WTC11 (cell line): ENCODE results near the gene CCDC116. TPM values are rescaled to one million over a fixed set of nuclear protein-coding genes. Genes with fewer than 3 reads are reported as not detected.

ENCODE experiments used
- ATAC-seq: fragments of 200-7000 bp; cut with Tn5 transposase; 2 replicates; pipeline ENCODE4 v1.10.0; 2021; ENCODE audit warnings: mild to moderate bottlenecking, moderate library complexity
- CTCF ChIA-PET: fragments of 300-600 bp; sonication (Branson Sonifier 250); formaldehyde crosslinking; loops from one replicate; lab custom pipeline; 2021; ENCODE audit warnings: antibody characterized with exemption; lab: Charles Lee
- POLR2A ChIA-PET: fragments of 350-600 bp; sonication (Branson Sonifier 250); formaldehyde crosslinking; loops from one replicate; lab custom pipeline; 2021; ENCODE audit warnings: antibody characterized with exemption; lab: Charles Lee
- DNase-seq: peaks from one replicate; pipeline ENCODE4 v3.0.0; 2021; ENCODE audit warnings: low spot score
- H3K27ac Mint-ChIP-seq: 2 replicates; pipeline ENCODE4 v1.8.0; 2021; ENCODE audit warnings: mixed read lengths
- H3K27me3 Mint-ChIP-seq: 2 replicates; pipeline ENCODE4 v1.8.0; 2021; ENCODE audit warnings: low read depth, mild to moderate bottlenecking, moderate library complexity, mixed read lengths
- H3K36me3 Mint-ChIP-seq: 2 replicates; pipeline ENCODE4 v1.8.0; 2021; ENCODE audit warnings: mixed read lengths
- H3K4me1 Mint-ChIP-seq: 2 replicates; pipeline ENCODE4 v1.8.0; 2022; ENCODE audit warnings: mixed read lengths
- H3K4me3 Mint-ChIP-seq: 2 replicates; pipeline ENCODE4 v1.8.0; 2021; ENCODE audit warnings: mild to moderate bottlenecking, moderate library complexity, mixed read lengths
- H3K9me3 Mint-ChIP-seq: 2 replicates; pipeline ENCODE4 v1.8.0; 2021; ENCODE audit warnings: mixed read lengths
- CREM ChIP-seq: sonication (generic); formaldehyde crosslinking; IDR thresholded peaks from 2 replicates; pipeline ENCODE4 v1.8.1; 2022; ENCODE audit warnings: mild to moderate bottlenecking, missing genetic modification reagents, moderate library complexity
- MXD4 ChIP-seq: fragments of 250-450 bp; sonication (Bioruptor Pico); IDR thresholded peaks from 2 replicates; pipeline ENCODE4 v1.8.0; 2021; ENCODE audit warnings: mild to moderate bottlenecking, moderate library complexity, borderline replicate concordance
- MYBL2 ChIP-seq: sonication (generic); formaldehyde crosslinking; IDR thresholded peaks from 2 replicates; pipeline ENCODE4 v1.8.1; 2023; ENCODE audit warnings: mild to moderate bottlenecking, moderate library complexity, missing genetic modification reagents
- NR3C1 ChIP-seq: sonication (generic); formaldehyde crosslinking; conservative IDR thresholded peaks from 2 replicates; pipeline ENCODE4 v1.8.1; 2023; ENCODE audit warnings: low read depth, mild to moderate bottlenecking, missing genetic modification reagents
- PRRX2 ChIP-seq: fragments of 250-450 bp; sonication (Bioruptor Pico); IDR thresholded peaks from 2 replicates; pipeline ENCODE4 v1.8.0; 2021; ENCODE audit warnings: mild to moderate bottlenecking
- RELA ChIP-seq: sonication (generic); formaldehyde crosslinking; IDR thresholded peaks from 2 replicates; pipeline ENCODE4 v1.8.1; 2022; ENCODE audit warnings: missing genetic modification reagents, mild to moderate bottlenecking, borderline replicate concordance
- RORB ChIP-seq: fragments of 250-450 bp; sonication (Bioruptor Pico); IDR thresholded peaks from 2 replicates; pipeline ENCODE4 v1.9.0; 2021; ENCODE audit warnings: mild to moderate bottlenecking
- TEAD1 ChIP-seq: sonication (generic); formaldehyde crosslinking; IDR thresholded peaks from 2 replicates; pipeline ENCODE4 v1.8.0; 2022; ENCODE audit warnings: mild to moderate bottlenecking, missing genetic modification reagents
- ZNF317 ChIP-seq: sonication (generic); formaldehyde crosslinking; IDR thresholded peaks from 2 replicates; pipeline ENCODE4 v1.8.1; 2023; ENCODE audit warnings: low read depth, mild to moderate bottlenecking, moderate library complexity, missing genetic modification reagents, borderline replicate concordance
- total RNA-seq: library from RNA; stranded (reverse); gene quantifications from 3 replicates; pipeline ENCODE4 v1.2.3, GENCODE V29; 2021
- TF ChIP-seq, protein P1 (sequence below): fragments of 200-600 bp; IDR thresholded peaks from 2 replicates; pipeline ENCODE4 v1.8.0; 2022; ENCODE audit warnings: antibody characterized with exemption
- TF ChIP-seq, protein P2 (sequence below): sonication (generic); formaldehyde crosslinking; IDR thresholded peaks from 2 replicates; pipeline ENCODE4 v1.8.0; 2023; ENCODE audit warnings: mild to moderate bottlenecking, missing genetic modification reagents
- TF ChIP-seq, protein P3 (sequence below): sonication (generic); formaldehyde crosslinking; IDR thresholded peaks from 2 replicates; pipeline ENCODE4 v1.8.1; 2023; ENCODE audit warnings: mild to moderate bottlenecking, missing genetic modification reagents, moderate library complexity
- TF ChIP-seq, protein P4 (sequence below): fragments of 250-450 bp; sonication (Bioruptor Pico); IDR thresholded peaks from 2 replicates; pipeline ENCODE4 v2.1.2; 2022; ENCODE audit warnings: mild to moderate bottlenecking, moderate library complexity
- TF ChIP-seq, protein P5 (sequence below): fragments of 250-450 bp; sonication (Bioruptor Pico); conservative IDR thresholded peaks from 2 replicates; pipeline ENCODE4 v1.9.0; 2021; ENCODE audit warnings: mild to moderate bottlenecking
- TF ChIP-seq, protein P6 (sequence below): sonication (generic); formaldehyde crosslinking; IDR thresholded peaks from 2 replicates; pipeline ENCODE4 v1.8.0; 2023; ENCODE audit warnings: missing genetic modification reagents

CCDC116 gene
- total RNA-seq, 1 experiment from 2014 or later, result 0.57 TPM

DNA sequence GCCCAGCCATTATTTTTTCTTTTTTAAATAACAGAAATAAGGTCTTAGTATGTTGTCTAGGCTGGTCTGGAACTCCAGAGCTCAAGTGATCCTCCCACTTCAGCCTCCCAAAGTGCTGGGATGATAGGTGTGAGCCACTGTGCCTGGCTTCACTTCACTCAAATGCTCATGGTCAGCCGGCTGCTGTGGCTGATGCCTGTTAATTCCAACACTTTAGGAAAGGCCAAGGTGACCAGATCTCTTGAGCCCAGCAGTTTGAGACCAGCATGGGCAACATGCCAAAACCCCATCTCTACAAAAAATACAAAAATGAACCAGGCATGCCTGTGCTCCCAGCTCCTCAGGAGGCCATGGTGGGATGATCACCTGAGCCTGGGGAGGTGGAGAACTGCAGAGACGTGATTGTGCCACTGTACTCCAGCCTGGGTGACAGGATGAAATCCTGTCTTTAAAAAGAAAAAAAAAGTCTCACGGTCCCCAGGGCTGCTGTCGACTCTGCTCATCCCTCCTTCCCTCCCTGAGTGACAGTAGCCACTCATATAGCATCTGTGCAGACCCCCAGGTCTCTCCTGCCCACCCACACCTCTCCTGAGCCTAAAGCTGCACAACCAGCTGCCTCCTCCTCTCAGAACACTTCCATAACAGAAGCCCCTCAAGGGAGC, 6.4 kb upstream of the CCDC116 start:
- TF ChIP-seq TEAD1 (CRISPR knock-in tag) (no peak), MYBL2 (CRISPR knock-in tag) (no peak), ZNF317 (CRISPR knock-in tag) (no peak), RORB (no peak), NR3C1 (no peak), PRRX2 (no peak), CREM (CRISPR knock-in tag) (no peak), RELA (CRISPR knock-in tag) (no peak)
- TF ChIP-seq, protein P1, sequence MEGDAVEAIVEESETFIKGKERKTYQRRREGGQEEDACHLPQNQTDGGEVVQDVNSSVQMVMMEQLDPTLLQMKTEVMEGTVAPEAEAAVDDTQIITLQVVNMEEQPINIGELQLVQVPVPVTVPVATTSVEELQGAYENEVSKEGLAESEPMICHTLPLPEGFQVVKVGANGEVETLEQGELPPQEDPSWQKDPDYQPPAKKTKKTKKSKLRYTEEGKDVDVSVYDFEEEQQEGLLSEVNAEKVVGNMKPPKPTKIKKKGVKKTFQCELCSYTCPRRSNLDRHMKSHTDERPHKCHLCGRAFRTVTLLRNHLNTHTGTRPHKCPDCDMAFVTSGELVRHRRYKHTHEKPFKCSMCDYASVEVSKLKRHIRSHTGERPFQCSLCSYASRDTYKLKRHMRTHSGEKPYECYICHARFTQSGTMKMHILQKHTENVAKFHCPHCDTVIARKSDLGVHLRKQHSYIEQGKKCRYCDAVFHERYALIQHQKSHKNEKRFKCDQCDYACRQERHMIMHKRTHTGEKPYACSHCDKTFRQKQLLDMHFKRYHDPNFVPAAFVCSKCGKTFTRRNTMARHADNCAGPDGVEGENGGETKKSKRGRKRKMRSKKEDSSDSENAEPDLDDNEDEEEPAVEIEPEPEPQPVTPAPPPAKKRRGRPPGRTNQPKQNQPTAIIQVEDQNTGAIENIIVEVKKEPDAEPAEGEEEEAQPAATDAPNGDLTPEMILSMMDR, result no peak
- TF ChIP-seq, protein P2, sequence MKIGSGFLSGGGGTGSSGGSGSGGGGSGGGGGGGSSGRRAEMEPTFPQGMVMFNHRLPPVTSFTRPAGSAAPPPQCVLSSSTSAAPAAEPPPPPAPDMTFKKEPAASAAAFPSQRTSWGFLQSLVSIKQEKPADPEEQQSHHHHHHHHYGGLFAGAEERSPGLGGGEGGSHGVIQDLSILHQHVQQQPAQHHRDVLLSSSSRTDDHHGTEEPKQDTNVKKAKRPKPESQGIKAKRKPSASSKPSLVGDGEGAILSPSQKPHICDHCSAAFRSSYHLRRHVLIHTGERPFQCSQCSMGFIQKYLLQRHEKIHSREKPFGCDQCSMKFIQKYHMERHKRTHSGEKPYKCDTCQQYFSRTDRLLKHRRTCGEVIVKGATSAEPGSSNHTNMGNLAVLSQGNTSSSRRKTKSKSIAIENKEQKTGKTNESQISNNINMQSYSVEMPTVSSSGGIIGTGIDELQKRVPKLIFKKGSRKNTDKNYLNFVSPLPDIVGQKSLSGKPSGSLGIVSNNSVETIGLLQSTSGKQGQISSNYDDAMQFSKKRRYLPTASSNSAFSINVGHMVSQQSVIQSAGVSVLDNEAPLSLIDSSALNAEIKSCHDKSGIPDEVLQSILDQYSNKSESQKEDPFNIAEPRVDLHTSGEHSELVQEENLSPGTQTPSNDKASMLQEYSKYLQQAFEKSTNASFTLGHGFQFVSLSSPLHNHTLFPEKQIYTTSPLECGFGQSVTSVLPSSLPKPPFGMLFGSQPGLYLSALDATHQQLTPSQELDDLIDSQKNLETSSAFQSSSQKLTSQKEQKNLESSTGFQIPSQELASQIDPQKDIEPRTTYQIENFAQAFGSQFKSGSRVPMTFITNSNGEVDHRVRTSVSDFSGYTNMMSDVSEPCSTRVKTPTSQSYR (CRISPR knock-in tag), result no peak
- TF ChIP-seq, protein P3, sequence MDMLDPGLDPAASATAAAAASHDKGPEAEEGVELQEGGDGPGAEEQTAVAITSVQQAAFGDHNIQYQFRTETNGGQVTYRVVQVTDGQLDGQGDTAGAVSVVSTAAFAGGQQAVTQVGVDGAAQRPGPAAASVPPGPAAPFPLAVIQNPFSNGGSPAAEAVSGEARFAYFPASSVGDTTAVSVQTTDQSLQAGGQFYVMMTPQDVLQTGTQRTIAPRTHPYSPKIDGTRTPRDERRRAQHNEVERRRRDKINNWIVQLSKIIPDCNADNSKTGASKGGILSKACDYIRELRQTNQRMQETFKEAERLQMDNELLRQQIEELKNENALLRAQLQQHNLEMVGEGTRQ (CRISPR knock-in tag), result no peak
- TF ChIP-seq, protein P4, sequence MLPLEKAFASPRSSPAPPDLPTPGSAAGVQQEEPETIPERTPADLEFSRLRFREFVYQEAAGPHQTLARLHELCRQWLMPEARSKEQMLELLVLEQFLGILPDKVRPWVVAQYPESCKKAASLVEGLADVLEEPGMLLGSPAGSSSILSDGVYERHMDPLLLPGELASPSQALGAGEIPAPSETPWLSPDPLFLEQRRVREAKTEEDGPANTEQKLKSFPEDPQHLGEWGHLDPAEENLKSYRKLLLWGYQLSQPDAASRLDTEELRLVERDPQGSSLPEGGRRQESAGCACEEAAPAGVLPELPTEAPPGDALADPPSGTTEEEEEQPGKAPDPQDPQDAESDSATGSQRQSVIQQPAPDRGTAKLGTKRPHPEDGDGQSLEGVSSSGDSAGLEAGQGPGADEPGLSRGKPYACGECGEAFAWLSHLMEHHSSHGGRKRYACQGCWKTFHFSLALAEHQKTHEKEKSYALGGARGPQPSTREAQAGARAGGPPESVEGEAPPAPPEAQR (CRISPR knock-in tag), result no peak
- TF ChIP-seq, protein P5, sequence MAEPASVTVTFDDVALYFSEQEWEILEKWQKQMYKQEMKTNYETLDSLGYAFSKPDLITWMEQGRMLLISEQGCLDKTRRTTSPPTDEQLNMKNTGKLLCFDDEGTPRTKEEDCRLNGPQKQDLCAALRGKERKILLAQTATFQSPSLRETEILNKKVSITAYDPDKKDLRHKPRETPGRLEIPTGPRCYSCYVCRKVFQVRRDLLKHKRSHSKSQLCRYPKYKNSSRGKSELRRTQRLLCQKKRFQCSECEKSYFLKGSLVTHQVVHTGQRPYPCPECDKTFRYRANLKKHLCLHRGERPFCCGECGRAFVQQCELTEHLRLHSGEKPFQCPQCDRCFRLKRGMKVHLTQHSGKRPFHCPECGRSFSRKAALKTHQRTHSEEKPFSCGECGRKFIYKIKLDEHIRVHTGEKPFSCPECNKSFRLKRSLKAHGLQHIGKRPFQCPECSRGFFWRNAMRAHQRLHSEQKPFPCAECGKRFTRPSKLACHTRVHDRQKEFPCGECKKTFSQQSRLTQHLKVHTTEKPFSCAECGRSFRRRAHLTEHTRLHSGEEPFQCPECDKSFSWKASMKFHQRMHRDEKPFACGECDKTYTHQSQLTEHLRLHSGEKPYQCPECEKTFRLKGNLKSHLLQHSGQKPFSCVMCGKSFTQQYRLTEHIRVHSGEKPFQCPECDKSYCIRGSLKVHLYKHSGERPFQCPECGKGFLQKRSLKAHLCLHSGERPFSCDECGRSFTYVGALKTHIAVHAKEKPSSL (CRISPR knock-in tag), result no peak
- H3K27ac Mint-ChIP-seq, result peak overlapping the region; percentile 42; the same call in 1 of the 2 replicates
- peaks cover 6% of the 10 kb centered on the region for H3K27me3 Mint-ChIP-seq
- ATAC-seq, result no peak
- peaks cover 18% of the 10 kb centered on the region for H3K36me3 Mint-ChIP-seq
- peaks cover 24% of the 10 kb centered on the region for H3K4me1 Mint-ChIP-seq
- H3K4me3 Mint-ChIP-seq, result no peak overlapping the region
- ChIA-PET POLR2A (interaction anchor here (0.6 kb wide), 1 partner anchor 23 kb away, joined by 3 read pairs; no protein-coding TSS in a partner anchor), CTCF (interaction anchor here (5.2 to 13.4 kb wide), 2 partner anchors 16 to 20 kb away, joined by 91 to 273 read pairs; partner anchors contain the start of gene SDF2L1)
- H3K9me3 Mint-ChIP-seq, result no peaks in the 10 kb centered on the region
- DNase-seq, result no peak

DNA sequence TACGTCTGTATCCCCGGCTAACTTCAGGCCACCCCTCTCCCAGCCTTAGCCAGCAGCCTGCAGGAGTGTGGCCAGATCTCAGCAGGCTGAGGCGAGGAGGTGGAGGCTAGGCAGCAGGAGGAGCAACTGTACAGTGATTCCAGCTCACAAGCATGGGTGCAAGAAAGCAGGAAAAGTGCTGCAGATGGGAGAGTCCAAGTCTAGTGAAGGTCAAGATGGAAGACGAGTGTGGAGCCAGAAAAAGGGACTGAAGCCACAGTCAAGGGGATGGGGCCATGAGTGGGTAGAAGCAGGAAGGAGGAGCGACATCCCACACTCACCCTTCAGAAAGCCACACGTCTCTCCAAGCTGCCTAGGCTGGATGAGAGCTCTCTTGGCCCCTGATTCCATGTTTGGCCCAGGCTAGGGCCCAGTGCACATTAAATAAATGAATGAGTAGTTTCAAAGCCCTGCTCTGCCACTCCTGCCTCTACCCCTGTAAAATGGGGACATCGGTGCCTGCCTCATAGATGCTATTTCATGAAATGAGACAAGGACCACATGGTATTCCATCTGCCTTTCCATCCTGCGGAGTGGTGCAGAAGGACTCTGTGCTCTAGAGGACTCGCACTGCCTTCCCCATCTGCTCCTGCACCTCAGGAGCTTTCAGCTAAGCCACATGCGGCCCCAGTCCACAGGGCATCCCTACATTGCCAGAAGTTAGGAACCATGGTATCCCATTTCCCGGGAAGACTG, 5.7 kb upstream of the CCDC116 start:
- DNase-seq (no peak), ATAC-seq (no peak)
- no peak for TF ChIP-seq MXD4 (CRISPR knock-in tag)
- TF ChIP-seq, protein P6, sequence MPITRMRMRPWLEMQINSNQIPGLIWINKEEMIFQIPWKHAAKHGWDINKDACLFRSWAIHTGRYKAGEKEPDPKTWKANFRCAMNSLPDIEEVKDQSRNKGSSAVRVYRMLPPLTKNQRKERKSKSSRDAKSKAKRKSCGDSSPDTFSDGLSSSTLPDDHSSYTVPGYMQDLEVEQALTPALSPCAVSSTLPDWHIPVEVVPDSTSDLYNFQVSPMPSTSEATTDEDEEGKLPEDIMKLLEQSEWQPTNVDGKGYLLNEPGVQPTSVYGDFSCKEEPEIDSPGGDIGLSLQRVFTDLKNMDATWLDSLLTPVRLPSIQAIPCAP, result peak; percentile 48; the same call in 1 of the 2 replicates
- Mint-ChIP-seq H3K27ac (peak overlapping the region; percentile 42; the same call in 1 of the 2 replicates), H3K36me3 (peaks cover 18% of the 10 kb centered on the region), H3K4me1 (peaks cover 24% of the 10 kb centered on the region), H3K27me3 (peaks cover 11% of the 10 kb centered on the region), H3K9me3 (no peaks in the 10 kb centered on the region), H3K4me3 (no peak overlapping the region)
- POLR2A ChIA-PET, result interaction anchor here (0.6 kb wide), 1 partner anchor 23 kb away, joined by 3 read pairs; no protein-coding TSS in a partner anchor
- CTCF ChIA-PET, result interaction anchor here (5.2 to 13.4 kb wide), 2 partner anchors 15 to 19 kb away, joined by 91 to 273 read pairs; partner anchors contain the start of gene SDF2L1
